Measurements from ENCODE around the gene SPRR5.

SPRR5 gene

GRCh38 chr1:152982076-152982475 lies 35.1 kb downstream of the SPRR5 start:
- no peaks in the 10 kb centered on the region for H3K9me3 ChIP-seq (ENCODE audit: insufficient read depth, low read length)
- no peak for DNase-seq (ENCODE audit: low read depth, low spot score)
- H3K4me3 ChIP-seq (ENCODE audit: insufficient read length, low read depth): no peak overlapping the region
- H3K27me3 ChIP-seq (ENCODE audit: insufficient read depth, insufficient read length): no peaks in the 10 kb centered on the region
- H3K36me3 ChIP-seq (ENCODE audit: insufficient read depth, insufficient read length, low read length): no peaks in the 10 kb centered on the region
- H3K4me1 ChIP-seq (ENCODE audit: insufficient read depth, insufficient read length): no peaks in the 10 kb centered on the region
- TF ChIP-seq YY1 (IDR thresholded peaks at IDR 0.05; ENCODE audit: insufficient read depth, insufficient read length) (no peak), ZNF274 (IDR thresholded peaks at IDR 0.05; ENCODE audit: low read depth, low read length) (no peak), SUZ12 (IDR thresholded peaks at IDR 0.05; ENCODE audit: extremely low read depth, insufficient read depth, insufficient read length) (no peak)
- H3K9ac ChIP-seq (ENCODE audit: insufficient read length, low read depth): no peak overlapping the region

GRCh38 chr1:152983234-152983633 lies 36.2 kb downstream of the SPRR5 start:
- Histone ChIP-seq H3K9ac (ENCODE audit: insufficient read length, low read depth) (no peak overlapping the region), H3K27me3 (ENCODE audit: insufficient read depth, insufficient read length) (no peaks in the 10 kb centered on the region), H3K4me3 (ENCODE audit: insufficient read length, low read depth) (no peak overlapping the region), H3K36me3 (ENCODE audit: insufficient read depth, insufficient read length, low read length) (no peaks in the 10 kb centered on the region), H3K9me3 (ENCODE audit: insufficient read depth, low read length) (no peaks in the 10 kb centered on the region), H3K4me1 (ENCODE audit: insufficient read depth, insufficient read length) (no peaks in the 10 kb centered on the region)
- DNase-seq (ENCODE audit: low read depth, low spot score): no peak
- TF ChIP-seq YY1 (IDR thresholded peaks at IDR 0.05; ENCODE audit: insufficient read depth, insufficient read length) (no peak), ZNF274 (IDR thresholded peaks at IDR 0.05; ENCODE audit: low read depth, low read length) (no peak), SUZ12 (IDR thresholded peaks at IDR 0.05; ENCODE audit: extremely low read depth, insufficient read depth, insufficient read length) (no peak)

- DNase-seq (ENCODE audit: low read depth, low spot score): no peak
- no peaks in the 10 kb centered on the region for H3K27me3 ChIP-seq (ENCODE audit: insufficient read depth, insufficient read length)
- H3K4me3 ChIP-seq (ENCODE audit: insufficient read length, low read depth): no peak within 1 kb of the TSS
- no peak within 1 kb of the TSS for H3K9ac ChIP-seq (ENCODE audit: insufficient read length, low read depth)
- H3K4me1 ChIP-seq (ENCODE audit: insufficient read depth, insufficient read length): no peaks in the 10 kb centered on the region
- no peaks in the 10 kb centered on the region for H3K9me3 ChIP-seq (ENCODE audit: insufficient read depth, low read length)
- TF ChIP-seq YY1 (IDR thresholded peaks at IDR 0.05; ENCODE audit: insufficient read depth, insufficient read length) (no peak), SUZ12 (IDR thresholded peaks at IDR 0.05; ENCODE audit: extremely low read depth, insufficient read depth, insufficient read length) (no peak), ZNF274 (IDR thresholded peaks at IDR 0.05; ENCODE audit: low read depth, low read length) (no peak)
- H3K36me3 ChIP-seq (ENCODE audit: insufficient read depth, insufficient read length, low read length): no peaks in the 10 kb centered on the region
Measured at GRCh38 chr1:152983743-152984142, 36.7 kb downstream of the SPRR5 start, which contains the start of gene SPRR1A. SPRR1A (plus strand) TSS chr1:152984081; CDS start chr1:152985231, 1,150 bp downstream.

- H3K36me3 ChIP-seq (ENCODE audit: insufficient read depth, insufficient read length, low read length): no peaks in the 10 kb centered on the region
- TF ChIP-seq YY1 (IDR thresholded peaks at IDR 0.05; ENCODE audit: insufficient read depth, insufficient read length) (no peak), SUZ12 (IDR thresholded peaks at IDR 0.05; ENCODE audit: extremely low read depth, insufficient read depth, insufficient read length) (no peak), ZNF274 (IDR thresholded peaks at IDR 0.05; ENCODE audit: low read depth, low read length) (no peak)
Measured at GRCh38 chr1:152986578-152986977, 39.6 kb downstream of the SPRR5 start.

GRCh38 chr1:152993186-152993585 lies 46.2 kb downstream of the SPRR5 start:
- no peaks in the 10 kb centered on the region for H3K27me3 ChIP-seq (ENCODE audit: insufficient read depth, insufficient read length)
- DNase-seq (ENCODE audit: low read depth, low spot score): no peak
- no peak overlapping the region for H3K4me3 ChIP-seq (ENCODE audit: insufficient read length, low read depth)
- H3K4me1 ChIP-seq (ENCODE audit: insufficient read depth, insufficient read length): peaks cover 5% of the 10 kb centered on the region
- no peak overlapping the region for H3K9ac ChIP-seq (ENCODE audit: insufficient read length, low read depth)
- no peaks in the 10 kb centered on the region for H3K36me3 ChIP-seq (ENCODE audit: insufficient read depth, insufficient read length, low read length)
- peaks cover 9% of the 10 kb centered on the region; the same call in 1 of the 2 replicates for H3K9me3 ChIP-seq (ENCODE audit: insufficient read depth, low read length)
- TF ChIP-seq ZNF274 (IDR thresholded peaks at IDR 0.05; ENCODE audit: low read depth, low read length) (no peak), SUZ12 (IDR thresholded peaks at IDR 0.05; ENCODE audit: extremely low read depth, insufficient read depth, insufficient read length) (no peak), YY1 (IDR thresholded peaks at IDR 0.05; ENCODE audit: insufficient read depth, insufficient read length) (no peak)

More at GRCh38 chr1:152986578-152986977, 39.6 kb downstream of the SPRR5 start:
- DNase-seq (ENCODE audit: low read depth, low spot score): no peak
- H3K27me3 ChIP-seq (ENCODE audit: insufficient read depth, insufficient read length): no peaks in the 10 kb centered on the region
- no peaks in the 10 kb centered on the region for H3K4me1 ChIP-seq (ENCODE audit: insufficient read depth, insufficient read length)
- no peak overlapping the region for H3K9ac ChIP-seq (ENCODE audit: insufficient read length, low read depth)
- no peak overlapping the region for H3K4me3 ChIP-seq (ENCODE audit: insufficient read length, low read depth)
- no peaks in the 10 kb centered on the region for H3K9me3 ChIP-seq (ENCODE audit: insufficient read depth, low read length)

- Histone ChIP-seq H3K27me3 (ENCODE audit: insufficient read depth, insufficient read length) (no peaks in the 10 kb centered on the region), H3K4me3 (ENCODE audit: insufficient read length, low read depth) (no peak overlapping the region), H3K36me3 (ENCODE audit: insufficient read depth, insufficient read length, low read length) (no peaks in the 10 kb centered on the region), H3K4me1 (ENCODE audit: insufficient read depth, insufficient read length) (peaks cover 5% of the 10 kb centered on the region), H3K9me3 (ENCODE audit: insufficient read depth, low read length) (peaks cover 9% of the 10 kb centered on the region; the same call in 1 of the 2 replicates), H3K9ac (ENCODE audit: insufficient read length, low read depth) (no peak overlapping the region)
- DNase-seq (ENCODE audit: low read depth, low spot score): no peak
- no peak for TF ChIP-seq ZNF274 (IDR thresholded peaks at IDR 0.05; ENCODE audit: low read depth, low read length)
- TF ChIP-seq YY1 (IDR thresholded peaks at IDR 0.05; ENCODE audit: insufficient read depth, insufficient read length): no peak
- no peak for TF ChIP-seq SUZ12 (IDR thresholded peaks at IDR 0.05; ENCODE audit: extremely low read depth, insufficient read depth, insufficient read length)
Measured at GRCh38 chr1:152995842-152996241, 48.8 kb downstream of the SPRR5 start.

GRCh38 chr1:152996633-152997400 lies 49.8 kb downstream of the SPRR5 start:
- no peaks in the 10 kb centered on the region for H3K36me3 ChIP-seq (ENCODE audit: insufficient read depth, insufficient read length, low read length)
- no peaks in the 10 kb centered on the region for H3K27me3 ChIP-seq (ENCODE audit: insufficient read depth, insufficient read length)
- TF ChIP-seq SUZ12 (IDR thresholded peaks at IDR 0.05; ENCODE audit: extremely low read depth, insufficient read depth, insufficient read length): no peak
- TF ChIP-seq ZNF274 (IDR thresholded peaks at IDR 0.05; ENCODE audit: low read depth, low read length): no peak
- TF ChIP-seq YY1 (IDR thresholded peaks at IDR 0.05; ENCODE audit: insufficient read depth, insufficient read length): no peak
- H3K4me1 ChIP-seq (ENCODE audit: insufficient read depth, insufficient read length): peaks cover 5% of the 10 kb centered on the region
- H3K4me3 ChIP-seq (ENCODE audit: insufficient read length, low read depth): no peak overlapping the region
- H3K9me3 ChIP-seq (ENCODE audit: insufficient read depth, low read length): peaks cover 9% of the 10 kb centered on the region; the same call in 1 of the 2 replicates
- H3K9ac ChIP-seq (ENCODE audit: insufficient read length, low read depth): no peak overlapping the region
- DNase-seq (ENCODE audit: low read depth, low spot score): no peak
